H1 (cell line): ENCODE data around the gene ZNG1A. TPM values are rescaled to one million over a fixed set of nuclear protein-coding genes. Genes with fewer than 3 reads are reported as not detected.

Experiments
- ASH2L ChIP-seq: fragments of 200-600, 300-600 bp; sonication (generic); IDR thresholded peaks from one replicate; pipeline ENCODE4 v1.7.1; 2017; ENCODE audit warnings: low read length
- BCL11A ChIP-seq, 2 experiments: IDR thresholded peaks; one replicate each; pipeline ENCODE4 v1.6.1; 2011; ENCODE audit warnings: low read depth in 2 of 2, low read length in 2 of 2, mild to moderate bottlenecking in 2 of 2
- CHD2 ChIP-seq: IDR thresholded peaks from 2 replicates; pipeline ENCODE4 v1.6.1; 2012; ENCODE audit warnings: low read length, improper control_type of control experiment
- FOSL1 ChIP-seq: IDR thresholded peaks from 2 replicates; pipeline ENCODE4 v1.6.1; 2011; ENCODE audit warnings: mild to moderate bottlenecking, low read depth, low read length, moderate library complexity; ENCODE audit not compliant: insufficient read depth
- HDAC2 ChIP-seq, 2 experiments: fragments of 300-600 bp in 1 of 2; sonication (generic) in 1 of 2; IDR thresholded peaks; 2 replicates each; pipeline ENCODE4 v1.6.1; 2011 to 2012; ENCODE audit warnings: low read depth in 2 of 2, low read length in 2 of 2, mild to moderate bottlenecking in 2 of 2, moderate library complexity in 2 of 2, borderline replicate concordance in 1 of 2, inconsistent platforms in 1 of 2
- JUND ChIP-seq: IDR thresholded peaks from 2 replicates; pipeline ENCODE4 v1.6.1; 2011; ENCODE audit warnings: mild to moderate bottlenecking, improper control_type of control experiment, low read length
- RAD21 ChIP-seq, 2 experiments: IDR thresholded peaks in 1 of 2; conservative IDR thresholded peaks in 1 of 2; 2 replicates each; pipeline ENCODE4 v1.6.1; 2011; ENCODE audit warnings: low read depth in 2 of 2, low read length in 2 of 2, improper control_type of control experiment in 1 of 2, inconsistent platforms in 1 of 2, mild to moderate bottlenecking in 1 of 2, moderate library complexity in 1 of 2
- RBBP5 ChIP-seq: IDR thresholded peaks from 2 replicates; pipeline ENCODE4 v1.7.1; 2012; ENCODE audit warnings: low read depth, mild to moderate bottlenecking, inconsistent platforms, low read length, moderate library complexity, borderline replicate concordance
- SUZ12 ChIP-seq: fragments of 200-600 bp; sonication (generic); IDR thresholded peaks from 2 replicates; pipeline ENCODE4 v1.6.1; 2012; ENCODE audit warnings: mild to moderate bottlenecking, inconsistent platforms, low read length, moderate library complexity, mixed read lengths
- TEAD4 ChIP-seq: IDR thresholded peaks from 2 replicates; pipeline ENCODE4 v1.6.1; 2012; ENCODE audit warnings: low read depth, low read length, inconsistent platforms, mixed read lengths
- polyA plus RNA-seq, 7 experiments: library from polyadenylated mRNA; depleted of rRNA in 3 of 7; stranded (reverse) in 5 of 7; unstranded in 2 of 7; fragments of >200 nt in 5 of 7; fragments of 200-250 nt in 2 of 7; gene quantifications; 1 replicate in 5 of 7; 2 replicates in 1 of 7; 4 replicates in 1 of 7; pipeline versions ENCODE4 v1.2.1 to v1.2.3, GENCODE V29; 2011 to 2013; ENCODE audit warnings: missing spikeins in 2 of 7, mixed read lengths in 2 of 7
- total RNA-seq: library from RNA; stranded (reverse); fragmentation: NEBNext Ultra II Directional; extraction: Animal tissue kit (Norgen Biotek cat#: 25700); gene quantifications from 2 replicates; pipeline ENCODE4 v1.2.1, GENCODE V29; 2021
- TF ChIP-seq, protein P1 (sequence below): IDR thresholded peaks from 2 replicates; pipeline ENCODE4 v1.6.1; 2011; ENCODE audit warnings: low read depth, mild to moderate bottlenecking, low read length; ENCODE audit not compliant: insufficient read depth
- TF ChIP-seq, protein P2 (sequence below): IDR thresholded peaks from 2 replicates; pipeline ENCODE4 v1.6.1; 2011; ENCODE audit warnings: low read length, improper control_type of control experiment

ZNG1A gene
- total and polyA plus RNA-seq, 2 of the 8 experiments (the other 6 are each of a cell fraction or from before 2014, with no cell fraction given): 18.2 to 46.5 TPM

DNA sequence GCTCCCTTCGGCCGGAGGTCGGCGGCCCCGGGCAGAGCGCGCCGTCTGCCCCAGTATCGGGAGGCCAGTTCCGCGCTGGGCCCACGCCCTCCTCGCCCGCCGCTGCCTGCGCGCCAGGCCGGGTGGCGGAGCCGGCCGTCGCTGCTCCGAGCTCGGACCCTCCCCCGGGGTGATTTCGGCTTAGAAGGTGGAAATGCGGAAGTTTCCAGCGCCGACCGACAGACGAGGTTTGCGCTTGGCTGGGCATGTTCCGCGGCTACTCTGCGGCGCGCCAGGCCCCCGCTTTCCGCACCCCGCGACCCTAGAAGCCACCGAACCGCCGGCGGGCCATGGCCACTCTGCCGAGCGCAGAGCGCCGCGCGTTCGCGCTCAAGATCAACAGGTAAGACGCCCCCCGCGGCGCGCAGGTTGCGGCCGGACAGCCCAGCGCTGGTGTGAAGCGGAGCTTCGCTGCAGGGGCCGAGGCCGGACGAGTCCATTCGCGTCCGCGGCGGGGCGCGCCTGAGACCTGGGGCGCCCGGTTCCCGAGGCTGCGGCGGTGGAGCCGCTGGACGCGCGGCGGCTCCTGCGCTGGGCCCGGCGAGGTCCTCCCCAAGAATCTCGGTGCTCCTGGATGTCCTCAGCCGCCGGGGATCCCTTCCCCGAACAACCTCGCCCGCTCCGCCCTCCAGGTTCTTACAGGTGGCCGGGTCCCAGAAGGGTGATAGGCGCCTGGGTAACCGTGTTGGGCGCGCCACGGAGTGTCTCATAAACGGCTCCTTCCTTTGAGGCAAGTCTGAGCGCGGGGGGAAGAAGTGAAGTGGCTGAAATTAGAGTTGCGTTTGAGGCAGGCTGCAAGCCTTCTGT, 36.0 kb upstream of the ZNG1A start, which contains the start of gene DOCK8 (continued):
- TF ChIP-seq, protein P1, sequence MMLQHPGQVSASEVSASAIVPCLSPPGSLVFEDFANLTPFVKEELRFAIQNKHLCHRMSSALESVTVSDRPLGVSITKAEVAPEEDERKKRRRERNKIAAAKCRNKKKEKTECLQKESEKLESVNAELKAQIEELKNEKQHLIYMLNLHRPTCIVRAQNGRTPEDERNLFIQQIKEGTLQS: no peak
- TF ChIP-seq CHD2: no peak
- peak; percentile 65 for TF ChIP-seq SUZ12
- no peak for TF ChIP-seq BCL11A (IDR thresholded peaks at IDR 0.05; ENCODE audit: low read depth in 2 of 2, low read length in 2 of 2)
- peak; percentile 79; the same call in 1 of the 2 replicates for TF ChIP-seq RBBP5
- 0 out of 2 replicates have a peak, but pooled peaks have one; percentile 3 for TF ChIP-seq TEAD4
- TF ChIP-seq HDAC2 (IDR thresholded peaks at IDR 0.05; ENCODE audit: borderline replicate concordance in 1 of 2, low read depth in 2 of 2, low read length in 2 of 2): peak in 1 of 2 experiments; percentile 79; a peak in 1 of 4 replicates
- peak; percentile 94 for TF ChIP-seq ASH2L
- TF ChIP-seq RAD21 (IDR thresholded peaks at IDR 0.05 in 1 of 2, conservative IDR thresholded peaks at IDR 0.05 in 1 of 2; ENCODE audit: low read depth in 2 of 2, low read length in 2 of 2): peak in 1 of 2 experiments; percentile 46; a peak in 3 of 4 replicates
- TF ChIP-seq, protein P2, sequence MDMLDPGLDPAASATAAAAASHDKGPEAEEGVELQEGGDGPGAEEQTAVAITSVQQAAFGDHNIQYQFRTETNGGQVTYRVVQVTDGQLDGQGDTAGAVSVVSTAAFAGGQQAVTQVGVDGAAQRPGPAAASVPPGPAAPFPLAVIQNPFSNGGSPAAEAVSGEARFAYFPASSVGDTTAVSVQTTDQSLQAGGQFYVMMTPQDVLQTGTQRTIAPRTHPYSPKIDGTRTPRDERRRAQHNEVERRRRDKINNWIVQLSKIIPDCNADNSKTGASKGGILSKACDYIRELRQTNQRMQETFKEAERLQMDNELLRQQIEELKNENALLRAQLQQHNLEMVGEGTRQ: no peak
- peak; percentile 56 for TF ChIP-seq JUND
- TF ChIP-seq FOSL1: no peak
